NK-92 (cell line): ENCODE measurements around the gene AXIN1.
"Not testable (repeated sequence)": the region's sequence is repeated elsewhere in the genome, so short reads cannot be mapped to it uniquely, and the experiment has no call there.

Source experiments
- DNase-seq: peaks from one replicate; lab custom pipeline; 2025; ENCODE audit not compliant: unreplicated experiment; lab: John Stamatoyannopoulos, UW

Gene AXIN1

DNA sequence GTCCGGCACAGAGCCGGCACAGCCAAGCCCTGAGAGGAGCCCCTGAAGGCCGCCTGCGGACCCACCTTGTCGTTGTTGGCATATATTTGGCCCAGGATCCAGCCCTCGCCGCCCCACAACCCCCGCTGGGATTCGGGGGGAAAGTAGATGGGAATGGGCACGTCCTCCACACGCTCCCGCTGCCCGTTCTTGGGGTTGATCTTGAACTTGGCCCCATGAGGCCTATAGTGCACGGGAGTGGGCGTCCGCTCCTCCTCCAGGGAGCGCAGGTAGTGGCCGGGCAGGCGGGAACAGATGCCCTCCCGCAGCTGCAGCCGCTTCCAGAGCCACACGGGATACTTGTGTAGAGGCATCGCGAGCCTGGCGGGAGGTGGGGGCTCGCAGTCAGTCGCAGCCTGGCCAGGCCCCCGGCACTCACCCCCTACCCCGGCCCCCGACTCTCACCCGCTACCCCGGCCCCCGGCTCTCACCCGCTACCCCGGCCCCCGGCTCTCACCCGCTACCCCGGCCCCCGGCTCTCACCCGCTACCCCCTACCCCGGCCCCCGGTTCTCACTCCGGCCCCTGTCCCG lies 17.4 kb upstream of the AXIN1 start:
- DNase-seq = no peak

DNA sequence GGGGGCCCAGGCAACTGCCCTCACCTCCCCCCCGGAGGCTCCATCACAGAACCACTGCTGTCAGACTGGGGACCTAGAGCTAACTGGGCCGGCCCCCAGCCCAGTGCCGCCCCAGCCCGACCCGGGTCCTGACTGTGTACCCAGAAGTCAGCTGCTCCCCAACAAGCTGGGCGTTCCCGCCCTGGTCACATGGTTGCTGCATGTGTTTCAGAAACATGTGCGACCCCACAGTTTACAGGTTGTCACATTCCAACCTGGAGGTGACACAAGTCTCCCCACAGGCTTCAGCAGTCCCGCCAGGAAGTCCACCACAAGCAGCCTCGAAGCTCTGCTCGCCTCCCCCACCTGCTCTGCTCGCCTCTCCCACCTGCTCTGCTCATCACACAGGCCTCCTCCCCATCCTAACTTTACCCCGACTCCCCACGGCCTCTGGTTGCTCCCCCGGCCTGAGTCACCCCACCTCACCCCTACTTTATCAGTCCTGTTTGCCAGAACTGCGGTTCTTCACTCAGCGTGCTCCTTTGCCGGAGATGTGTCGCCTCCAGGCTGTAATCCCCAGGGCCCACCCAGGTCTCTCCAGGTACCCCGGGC lies 16.8 kb upstream of the AXIN1 start:
- DNase-seq = no peak

DNA sequence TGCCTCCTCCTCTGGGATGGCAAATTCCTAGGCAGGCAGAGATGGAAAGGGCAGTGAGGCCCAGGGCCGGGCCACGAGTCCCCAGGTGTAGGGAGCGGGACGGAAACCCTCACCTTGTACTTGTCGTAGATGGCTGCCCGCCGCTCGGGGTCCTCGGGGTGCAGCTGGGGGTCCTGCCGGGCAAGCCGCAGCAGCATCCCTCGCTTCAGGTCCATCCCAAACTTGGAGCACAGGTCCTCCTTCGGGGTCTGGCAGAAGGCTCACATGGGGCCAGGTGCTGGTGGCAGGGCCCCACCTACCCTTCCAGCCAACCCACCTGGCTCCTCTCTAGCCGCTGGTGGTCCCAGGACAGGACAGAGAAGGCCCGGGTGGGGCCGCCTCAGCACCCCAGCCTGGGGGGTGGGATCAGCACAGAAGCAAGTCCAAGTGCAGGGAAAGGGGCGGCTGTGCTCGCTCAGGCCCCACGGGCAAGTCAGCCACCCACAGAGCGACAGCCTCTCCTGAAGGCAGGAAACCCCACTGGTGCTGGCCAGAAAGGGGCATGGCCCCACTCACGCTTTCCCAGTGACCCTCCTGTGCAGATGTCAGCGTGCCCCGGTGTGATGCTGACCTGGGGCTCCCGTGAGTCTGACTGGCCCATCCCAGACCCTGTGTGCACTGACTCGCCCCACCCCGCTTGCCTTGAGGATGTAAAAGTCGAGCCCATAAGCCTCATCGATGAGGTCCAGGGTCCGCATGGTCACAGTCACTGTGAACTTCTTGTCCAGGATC lies 16.1 kb upstream of the AXIN1 start:
- DNase-seq = no peak

- DNase-seq = no peak
Observed at GRCh38 chr16:367333-367903, 14.9 kb upstream of the AXIN1 start.

DNA sequence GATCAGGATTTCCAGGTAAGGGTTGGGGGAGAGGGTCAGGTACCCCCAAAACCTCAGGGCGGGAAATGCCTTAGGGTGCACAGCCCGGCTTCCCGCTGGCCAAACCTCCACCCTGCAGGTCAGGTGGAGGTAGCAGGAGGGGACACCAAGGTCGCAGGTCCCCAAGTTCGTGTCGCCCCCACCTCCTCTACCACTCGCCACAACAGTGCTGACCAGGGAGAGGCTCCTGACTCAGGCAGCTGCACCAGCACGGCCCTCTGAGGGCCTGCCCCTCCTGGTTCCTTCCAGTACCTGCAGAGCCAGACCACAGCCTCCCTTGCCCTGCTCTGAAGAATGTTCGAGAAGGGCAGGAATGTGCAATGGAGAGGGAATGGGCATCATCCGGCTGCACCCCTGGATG lies 14.0 kb upstream of the AXIN1 start:
- DNase-seq = no peak

- DNase-seq = no peak
Observed at GRCh38 chr16:364595-365491, 12.3 kb upstream of the AXIN1 start.

DNA sequence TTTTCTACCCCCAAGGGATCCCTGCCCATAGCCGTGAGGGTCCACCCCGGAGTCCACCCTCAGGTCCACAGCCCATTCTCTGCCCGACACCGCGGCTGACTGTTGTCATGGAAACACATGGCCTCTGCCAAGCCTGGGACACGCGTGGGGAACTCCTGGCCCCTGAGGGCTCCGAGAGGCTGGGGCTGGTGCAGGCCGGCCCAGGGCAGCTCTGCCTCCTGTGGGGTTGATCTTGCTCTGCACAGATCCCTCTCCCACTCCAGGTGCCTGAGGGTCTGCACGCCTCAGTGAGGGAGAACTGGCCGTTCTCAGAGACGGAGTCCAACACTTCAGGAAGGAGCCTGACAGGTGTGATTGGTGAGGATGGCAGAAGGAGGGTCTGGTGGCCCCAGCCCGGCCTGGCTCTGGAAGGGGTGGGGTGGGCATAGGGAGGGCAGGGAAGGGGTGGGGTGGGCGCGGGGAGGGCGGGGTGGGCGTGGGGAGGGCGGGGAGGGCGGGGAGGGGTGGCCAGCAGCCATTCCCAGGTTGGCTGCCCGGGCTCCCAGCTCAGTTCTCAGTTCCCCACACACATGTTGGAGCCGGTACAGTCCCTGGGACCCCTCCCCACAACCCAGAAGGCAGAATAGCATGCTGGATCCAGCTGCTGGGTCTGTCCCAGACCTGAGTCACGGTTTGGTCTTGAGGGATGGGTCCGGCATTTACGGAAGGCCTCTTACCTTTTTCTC lies 11.4 kb upstream of the AXIN1 start:
- DNase-seq = no peak

GRCh38 chr16:363110-363765 lies 10.7 kb upstream of the AXIN1 start:
- no peak for DNase-seq

DNA sequence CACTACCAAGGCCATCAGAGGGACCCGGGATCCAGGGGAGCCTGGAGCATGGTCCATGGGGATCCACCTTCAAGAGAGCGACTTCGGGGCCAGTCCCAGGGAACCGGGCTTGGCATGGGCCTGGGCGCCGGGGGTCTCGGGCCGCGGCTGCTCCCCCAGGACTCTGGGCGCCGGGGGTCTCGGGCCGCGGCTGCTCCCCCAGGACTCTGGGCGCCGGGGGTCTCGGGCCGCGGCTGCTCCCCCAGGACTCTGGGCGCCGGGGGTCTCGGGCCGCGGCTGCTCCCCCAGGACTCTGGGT lies 10.1 kb upstream of the AXIN1 start:
- DNase-seq = not testable (repeated sequence)

GRCh38 chr16:361872-362701 lies 9.6 kb upstream of the AXIN1 start:
- DNase-seq = no peak

- DNase-seq = no peak
Observed at GRCh38 chr16:361341-361871, 8.9 kb upstream of the AXIN1 start.

DNA sequence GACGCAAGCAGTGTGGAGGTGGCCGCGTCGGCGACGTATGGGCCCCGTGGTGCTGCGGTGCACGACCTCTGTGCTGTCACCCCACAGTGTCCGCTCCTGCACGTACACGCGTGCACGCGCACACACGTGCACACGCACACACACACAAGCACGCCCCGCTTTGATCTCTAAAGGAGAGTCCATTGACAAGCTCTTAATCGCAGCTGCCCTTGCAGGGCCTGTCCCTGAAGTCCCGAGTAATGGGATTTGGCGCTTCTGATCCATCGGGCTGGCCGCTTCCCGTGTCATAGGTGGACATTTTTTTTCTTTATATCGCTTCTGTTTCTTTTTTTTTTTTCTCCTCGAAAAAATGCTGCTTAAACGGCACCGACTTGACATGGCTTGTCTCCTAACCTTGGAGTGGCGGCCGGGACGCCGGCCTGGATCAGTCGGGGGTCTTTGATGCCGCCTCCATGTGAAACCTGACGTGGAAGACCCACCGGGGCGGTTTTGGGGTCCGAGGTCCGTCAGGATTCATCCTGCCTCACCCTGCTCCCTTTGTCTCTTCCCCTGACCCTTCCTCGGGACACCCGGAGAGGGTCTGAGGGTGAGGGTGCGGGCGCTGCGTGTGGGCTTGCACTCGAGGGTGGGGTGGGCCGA lies 8.3 kb upstream of the AXIN1 start:
- DNase-seq = no peak

DNA sequence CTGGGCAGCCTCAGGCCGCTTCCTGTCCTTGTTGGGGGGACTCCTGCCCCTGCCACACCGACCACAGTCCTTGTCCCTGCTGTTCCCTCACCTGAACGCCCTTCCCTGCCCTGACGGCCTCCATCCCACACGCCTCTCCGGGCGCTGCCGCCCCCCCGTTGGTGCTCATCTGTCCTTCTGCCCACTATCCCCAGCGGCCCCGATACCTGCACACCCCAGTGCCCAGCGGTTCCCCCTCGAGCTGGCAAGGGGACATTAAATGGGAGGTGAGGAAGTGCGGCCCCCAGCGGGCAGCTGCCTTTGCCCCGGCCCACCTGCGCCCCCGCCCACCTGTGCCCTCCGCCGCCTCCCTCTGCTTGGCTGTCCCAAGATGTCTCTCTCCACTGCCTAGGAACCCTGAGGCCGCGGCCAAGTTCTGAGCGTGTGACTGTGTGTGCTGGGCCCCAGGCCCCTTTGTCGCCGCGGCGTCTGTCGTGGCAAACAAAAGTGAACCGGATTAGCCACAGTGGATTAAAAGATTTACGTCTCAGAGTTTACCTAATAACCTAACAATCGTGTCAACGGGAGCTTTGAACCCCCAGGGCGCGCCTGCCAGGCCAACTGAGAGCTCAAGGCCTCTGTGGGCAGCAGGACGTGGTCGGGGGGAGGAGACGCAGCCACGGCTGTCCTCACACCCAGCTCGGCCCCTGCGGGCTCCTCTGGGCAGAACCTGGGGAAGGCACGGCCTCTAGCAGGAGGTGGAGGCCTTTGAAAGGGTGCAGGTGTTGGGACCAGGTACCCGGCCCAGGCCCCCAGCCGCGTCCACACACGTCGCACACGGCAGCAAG lies 7.6 kb upstream of the AXIN1 start:
- DNase-seq = no peak

- DNase-seq = no peak
Observed at GRCh38 chr16:359067-359763, 6.7 kb upstream of the AXIN1 start.

DNA sequence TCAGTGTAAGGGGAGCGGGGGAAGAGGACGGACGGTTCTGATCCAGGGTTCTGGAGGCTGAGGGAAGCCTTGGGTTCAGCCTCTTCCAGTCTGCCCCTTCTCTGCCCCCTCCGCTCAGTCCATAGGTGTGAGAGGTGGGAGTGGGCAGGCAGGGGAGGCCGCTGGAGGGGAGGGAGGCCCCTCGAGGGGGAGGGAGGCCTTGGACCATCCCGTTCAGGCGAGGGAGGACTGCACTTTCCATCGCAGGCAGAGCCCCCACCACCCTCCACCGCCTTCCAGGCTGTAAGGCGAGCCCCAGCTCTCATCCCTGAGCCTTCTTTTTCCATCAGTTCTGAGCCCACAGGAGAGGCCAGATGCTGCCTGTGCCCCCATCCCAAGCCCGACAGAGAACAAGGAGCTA lies 4.2 kb upstream of the AXIN1 start:
- DNase-seq = no peak

DNA sequence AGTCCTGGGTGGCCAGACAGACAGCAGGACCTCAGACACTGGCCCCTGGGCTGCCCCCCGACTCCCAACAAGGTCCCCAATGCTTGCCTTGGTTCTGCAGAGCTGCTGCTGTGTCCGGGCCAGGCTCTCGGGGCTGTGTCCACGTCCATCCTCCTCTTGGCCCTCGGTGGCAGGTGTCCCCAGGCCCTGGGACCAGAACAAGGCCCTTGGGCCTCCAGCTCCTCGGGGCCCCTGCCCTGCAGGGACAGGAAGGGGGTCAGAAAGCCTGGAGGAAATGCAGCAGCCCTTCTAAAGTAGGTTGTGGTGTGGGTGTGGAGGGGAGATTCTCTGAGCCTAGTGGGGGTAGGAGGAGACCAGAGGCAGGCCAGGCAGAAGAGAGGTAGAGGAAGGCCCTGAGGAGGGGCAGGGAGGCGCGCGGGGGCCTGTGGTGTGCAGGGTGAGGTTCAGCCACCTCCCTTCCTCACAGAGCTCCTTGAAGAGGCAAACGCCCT lies 2.5 kb upstream of the AXIN1 start:
- no peak for DNase-seq

DNA sequence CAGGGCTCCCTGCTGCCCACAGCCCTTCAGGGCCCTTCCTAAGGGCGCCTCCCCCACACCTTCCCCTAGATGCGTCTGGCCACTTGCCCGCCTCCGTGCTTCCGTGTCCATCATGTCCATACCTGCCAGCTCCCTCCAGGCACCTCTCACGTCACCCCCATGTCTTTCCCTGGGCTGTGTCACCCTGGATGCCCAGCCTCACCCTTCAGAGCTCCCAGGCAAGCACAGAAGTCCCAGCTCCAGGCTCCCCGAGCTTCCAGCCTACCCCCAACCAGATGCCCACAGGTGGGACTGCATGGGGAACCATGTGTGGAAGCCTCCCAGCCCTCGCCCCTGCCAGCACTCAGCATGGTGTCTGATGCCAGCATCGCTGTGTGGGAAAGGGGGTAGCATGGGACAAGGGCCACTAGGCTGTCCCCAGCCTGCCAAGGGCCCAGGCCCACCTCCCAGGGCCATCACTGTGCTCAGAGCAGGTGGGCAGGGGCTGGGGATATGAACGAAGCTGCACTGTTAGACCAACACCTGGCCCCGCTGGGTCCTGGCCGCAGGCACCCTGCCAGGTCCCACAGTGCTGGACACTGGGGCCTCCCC lies 1.9 kb upstream of the AXIN1 start:
- DNase-seq = no peak
